ENCODE data around the gene TSPAN9.

DNA sequence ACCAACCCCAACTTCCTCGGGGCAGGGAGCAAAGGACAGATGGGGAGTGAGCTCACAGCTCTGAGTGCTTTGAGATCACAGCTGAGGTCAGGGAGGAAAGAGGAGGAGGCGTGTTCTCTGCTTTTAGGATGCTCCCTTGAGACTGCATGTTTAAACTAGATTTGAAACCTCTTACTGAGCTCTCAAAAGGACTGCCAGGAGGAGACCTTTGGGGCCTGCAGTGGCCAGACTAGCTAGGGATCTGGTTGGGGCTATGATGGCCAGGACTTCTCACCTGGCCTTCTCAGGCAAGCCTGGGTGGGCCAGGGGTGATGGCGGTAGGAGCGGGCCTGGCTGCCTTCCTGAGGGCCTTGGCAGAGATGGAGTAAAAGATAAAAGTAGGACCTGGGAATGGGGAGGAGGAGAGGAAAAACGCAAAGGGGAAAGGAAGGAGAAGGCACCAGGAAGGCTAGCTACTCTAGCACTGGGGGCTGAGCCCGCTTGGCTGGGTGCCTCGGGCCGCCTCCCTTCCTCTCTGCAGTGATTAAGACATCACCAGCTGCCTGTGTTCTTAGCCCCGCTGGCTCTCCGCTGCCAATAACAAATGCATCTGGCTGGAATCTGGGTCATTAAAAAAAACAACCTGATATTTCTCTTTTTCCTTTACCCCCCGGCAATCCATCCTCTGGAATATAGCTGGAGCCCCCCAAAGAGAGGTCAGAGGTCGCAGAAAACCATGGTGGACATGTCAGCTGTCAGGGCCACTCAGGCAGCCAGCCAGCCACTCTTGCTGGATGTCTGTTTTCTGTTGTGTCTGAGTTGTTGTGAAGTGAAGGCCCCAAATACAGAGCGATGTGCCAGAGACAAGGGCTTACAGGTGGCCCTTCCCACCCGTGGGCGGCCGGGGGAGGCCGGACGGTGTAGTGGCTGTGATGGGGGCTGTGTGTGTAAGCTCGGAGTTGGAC lies 141.3 kb downstream of the TSPAN9 start:
- TF ChIP-seq, protein P1, sequence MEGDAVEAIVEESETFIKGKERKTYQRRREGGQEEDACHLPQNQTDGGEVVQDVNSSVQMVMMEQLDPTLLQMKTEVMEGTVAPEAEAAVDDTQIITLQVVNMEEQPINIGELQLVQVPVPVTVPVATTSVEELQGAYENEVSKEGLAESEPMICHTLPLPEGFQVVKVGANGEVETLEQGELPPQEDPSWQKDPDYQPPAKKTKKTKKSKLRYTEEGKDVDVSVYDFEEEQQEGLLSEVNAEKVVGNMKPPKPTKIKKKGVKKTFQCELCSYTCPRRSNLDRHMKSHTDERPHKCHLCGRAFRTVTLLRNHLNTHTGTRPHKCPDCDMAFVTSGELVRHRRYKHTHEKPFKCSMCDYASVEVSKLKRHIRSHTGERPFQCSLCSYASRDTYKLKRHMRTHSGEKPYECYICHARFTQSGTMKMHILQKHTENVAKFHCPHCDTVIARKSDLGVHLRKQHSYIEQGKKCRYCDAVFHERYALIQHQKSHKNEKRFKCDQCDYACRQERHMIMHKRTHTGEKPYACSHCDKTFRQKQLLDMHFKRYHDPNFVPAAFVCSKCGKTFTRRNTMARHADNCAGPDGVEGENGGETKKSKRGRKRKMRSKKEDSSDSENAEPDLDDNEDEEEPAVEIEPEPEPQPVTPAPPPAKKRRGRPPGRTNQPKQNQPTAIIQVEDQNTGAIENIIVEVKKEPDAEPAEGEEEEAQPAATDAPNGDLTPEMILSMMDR (IDR thresholded peaks at IDR 0.05): no peak
- no peak for TF ChIP-seq SIN3A (IDR thresholded peaks at IDR 0.05; ENCODE audit: borderline replicate concordance, insufficient read depth, low read depth, low read length)
